ENCODE results near the gene PDAP1.
"Not testable (repeated sequence)": the region's sequence is repeated elsewhere in the genome, so short reads cannot be mapped to it uniquely, and the experiment has no call there.

PDAP1 gene

DNA sequence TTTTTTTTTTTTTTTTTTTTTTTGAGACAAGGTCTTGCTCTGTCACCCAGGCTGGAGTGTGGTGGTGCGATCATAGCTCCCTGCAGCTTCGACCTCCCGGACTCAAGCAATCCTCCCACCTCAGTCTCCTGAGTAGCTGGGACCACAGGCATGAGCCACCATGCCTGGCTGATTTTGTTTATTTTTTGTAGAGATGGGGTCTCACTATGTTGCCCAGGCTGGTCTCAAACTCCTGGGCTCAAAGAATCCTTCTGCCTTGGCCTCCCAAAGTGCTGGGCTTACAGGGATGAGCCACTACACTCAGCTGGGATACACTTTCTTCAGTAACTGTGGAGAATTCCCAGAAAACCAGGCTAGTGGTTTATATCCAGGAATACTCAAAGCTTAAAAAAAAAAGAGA, 57.8 kb downstream of the PDAP1 start:
- DNase-seq (ENCODE audit: low read depth in 2 of 2): not testable (repeated sequence)

Data from stimulated activated CD4-positive, alpha-beta T cell treated with anti-CD3 and anti-CD28 coated beads, Interleukin-4, amount 100 ng/mL, for 48 hours (primary cell).